ENCODE data around the gene TMEM183A. TPM values are rescaled to one million over a fixed set of nuclear protein-coding genes. Genes with fewer than 3 reads are reported as not detected.
A peak's percentile ranks its signal among the peaks of the same experiment; 100 is the strongest.

TMEM183A gene
- total RNA-seq, 1 donor from 2014 or later, result 52.0 TPM

GRCh38 chr1:203035111-203036000 lies 28.2 kb downstream of the TMEM183A start:
- intact Hi-C loops (cut with DNase I), result loop anchor here (10.0 kb wide), 1 partner anchor 169 kb away; no protein-coding TSS in a partner anchor
- H3K27me3 ChIP-seq (ENCODE audit: low read depth), result peaks cover 5% of the 10 kb centered on the region

GRCh38 chr1:203036135-203036534 lies 29.0 kb downstream of the TMEM183A start:
- no peak for TF ChIP-seq CTCF (IDR thresholded peaks at IDR 0.05)
- Histone ChIP-seq H3K4me3 (no peak overlapping the region), H3K27me3 (ENCODE audit: low read depth) (peaks cover 5% of the 10 kb centered on the region), H3K9me3 (no peaks in the 10 kb centered on the region), H3K27ac (no peak overlapping the region), H3K4me1 (no peaks in the 10 kb centered on the region), H3K36me3 (no peaks in the 10 kb centered on the region)
- ATAC-seq (no peak), DNase-seq (no peak)
- intact Hi-C loops (cut with DNase I), result loop anchor here (10.0 kb wide), 1 partner anchor 169 kb away; no protein-coding TSS in a partner anchor

More at GRCh38 chr1:203035111-203036000, 28.2 kb downstream of the TMEM183A start:
- ATAC-seq, result no peak
- no peak for TF ChIP-seq CTCF (IDR thresholded peaks at IDR 0.05)
- H3K4me1 ChIP-seq, result no peaks in the 10 kb centered on the region
- H3K27ac ChIP-seq, result no peak overlapping the region
- no peak overlapping the region for H3K4me3 ChIP-seq
- H3K36me3 ChIP-seq, result no peaks in the 10 kb centered on the region
- no peaks in the 10 kb centered on the region for H3K9me3 ChIP-seq
- no peak for DNase-seq

GRCh38 chr1:203036537-203036936 lies 29.4 kb downstream of the TMEM183A start:
- intact Hi-C loops (cut with DNase I), result loop anchor here (10.0 kb wide), 1 partner anchor 168 kb away; no protein-coding TSS in a partner anchor
- H3K9me3 ChIP-seq, result no peaks in the 10 kb centered on the region
- DNase-seq (no peak), ATAC-seq (no peak)
- TF ChIP-seq CTCF (IDR thresholded peaks at IDR 0.05), result no peak
- no peaks in the 10 kb centered on the region for H3K36me3 ChIP-seq
- H3K27me3 ChIP-seq (ENCODE audit: low read depth), result peaks cover 5% of the 10 kb centered on the region
- no peak overlapping the region for H3K27ac ChIP-seq
- no peak overlapping the region for H3K4me3 ChIP-seq
- H3K4me1 ChIP-seq, result no peaks in the 10 kb centered on the region

- H3K36me3 ChIP-seq, result no peaks in the 10 kb centered on the region
- H3K4me3 ChIP-seq, result no peak overlapping the region
- TF ChIP-seq CTCF (IDR thresholded peaks at IDR 0.05), result no peak
- no peak overlapping the region for H3K27ac ChIP-seq
- DNase-seq (no peak), ATAC-seq (no peak)
- no peaks in the 10 kb centered on the region for H3K4me1 ChIP-seq
- no peaks in the 10 kb centered on the region for H3K9me3 ChIP-seq
- intact Hi-C loops (cut with DNase I), result loop anchor here (10.0 kb wide), 1 partner anchor 167 kb away; no protein-coding TSS in a partner anchor
- peaks cover 5% of the 10 kb centered on the region for H3K27me3 ChIP-seq (ENCODE audit: low read depth)
Observed at GRCh38 chr1:203037509-203038190, 30.5 kb downstream of the TMEM183A start.

- DNase-seq, result no peak
- Histone ChIP-seq H3K27me3 (ENCODE audit: low read depth) (peaks cover 5% of the 10 kb centered on the region), H3K9me3 (no peaks in the 10 kb centered on the region), H3K27ac (no peak overlapping the region), H3K36me3 (no peaks in the 10 kb centered on the region), H3K4me1 (no peaks in the 10 kb centered on the region), H3K4me3 (no peak overlapping the region)
- TF ChIP-seq CTCF (IDR thresholded peaks at IDR 0.05), result no peak
- peak; percentile 40 to 44 for ATAC-seq
- intact Hi-C loops (cut with DNase I), result loop anchor here (10.0 kb wide), 1 partner anchor 167 kb away; no protein-coding TSS in a partner anchor
Observed at GRCh38 chr1:203038217-203038741, 31.1 kb downstream of the TMEM183A start.

Data from lower lobe of right lung (tissue), 2 donors.